Measurements from ENCODE around the gene CDC20. TPM values are rescaled to one million over a fixed set of nuclear protein-coding genes. Genes with fewer than 3 reads are reported as not detected.
"Not testable (repeated sequence)": the region's sequence is repeated elsewhere in the genome, so short reads cannot be mapped to it uniquely, and the experiment has no call there.

Gene CDC20
- total RNA-seq, 1 experiment from 2014 or later: 190 TPM

DNA sequence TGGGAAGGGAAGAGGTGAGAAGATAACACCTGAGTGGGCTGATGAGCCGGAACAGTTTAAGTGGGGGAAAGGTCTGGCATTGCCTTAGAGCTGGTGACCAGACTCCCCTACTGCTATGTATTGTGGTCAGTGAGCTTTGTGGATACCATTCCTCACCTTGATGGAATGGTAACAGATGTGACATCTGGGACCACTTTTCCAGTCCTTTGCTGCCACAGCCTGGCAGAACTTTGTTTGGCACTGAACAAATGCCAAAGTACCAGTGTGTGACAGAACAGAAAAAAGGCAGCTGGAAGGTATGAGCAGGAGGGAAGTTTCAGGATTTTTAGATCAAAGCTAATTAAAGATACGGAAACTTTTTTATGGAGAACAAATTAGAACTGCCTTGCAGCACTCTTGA, 24.7 kb downstream of the CDC20 start:
- no peak for DNase-seq (ENCODE audit: low spot score)

GRCh38 chr1:43386676-43387075, 27.9 kb downstream of the CDC20 start:
- no peak for DNase-seq (ENCODE audit: low spot score)

- no peak for DNase-seq (ENCODE audit: low spot score)
Observed at GRCh38 chr1:43387976-43388599, 29.3 kb downstream of the CDC20 start.

- no peak for DNase-seq (ENCODE audit: low spot score)
Observed at GRCh38 chr1:43388613-43389012, 29.8 kb downstream of the CDC20 start.

DNA sequence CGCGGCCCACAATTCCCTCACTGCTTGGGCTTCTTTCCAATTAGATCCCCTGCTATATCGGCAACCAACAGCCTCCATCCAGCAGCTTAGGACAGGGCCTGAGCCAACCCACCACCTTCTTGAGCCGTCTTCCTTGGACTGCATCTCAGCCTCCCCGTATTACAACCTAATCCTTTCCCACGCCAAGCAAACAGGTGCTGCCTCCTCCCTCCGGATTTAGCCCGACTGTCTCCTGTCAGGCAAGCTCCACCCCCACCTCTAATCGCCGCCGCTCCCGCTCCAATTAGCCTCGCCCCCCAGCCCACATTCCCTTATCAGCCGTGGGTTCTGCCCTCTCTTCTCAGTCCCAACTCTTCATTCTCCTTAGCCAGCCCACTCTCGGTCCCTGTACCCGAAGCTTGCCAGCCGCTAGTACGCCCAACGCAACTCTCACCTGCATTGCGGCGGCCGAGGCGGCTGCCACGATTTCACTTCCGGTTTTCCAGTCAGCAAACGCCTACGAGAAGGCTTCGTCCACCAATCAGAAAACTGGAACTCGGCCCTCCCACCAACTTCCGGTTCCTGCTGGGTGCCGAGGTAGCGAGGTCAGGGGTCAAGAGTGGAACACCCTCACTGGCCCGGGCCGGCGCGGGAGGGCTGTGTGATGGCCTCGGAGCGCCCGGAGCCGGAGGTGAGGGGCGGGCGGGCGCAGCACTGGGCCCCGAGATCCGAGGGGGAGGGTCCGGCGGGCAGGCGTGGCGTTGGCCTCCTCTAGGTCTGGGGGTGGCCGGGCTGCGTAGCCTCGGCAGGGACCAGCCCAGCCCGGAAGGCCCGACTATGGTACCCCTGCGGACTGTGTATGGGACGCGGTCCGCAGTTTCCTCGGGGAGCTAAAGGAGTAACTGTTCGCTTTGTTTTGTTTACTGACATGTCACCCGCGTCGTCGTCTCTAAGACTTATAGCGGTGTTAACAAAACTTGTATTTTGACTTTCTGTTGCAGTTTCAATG, 30.8 kb downstream of the CDC20 start, which contains the start of the genes MED8 and SZT2:
TSS of gene MED8 (minus strand) at position 475 of the 988 bp plus-strand sequence. CDS start at position 439, 36 bp downstream.
TSS of gene SZT2 (plus strand) at position 574 of the 988 bp plus-strand sequence. CDS start at position 644, 70 bp downstream.
- peak; percentile 91 for DNase-seq (ENCODE audit: low spot score)

GRCh38 chr1:43392702-43393101, 33.9 kb downstream of the CDC20 start:
- no peak for DNase-seq (ENCODE audit: low spot score)

DNA sequence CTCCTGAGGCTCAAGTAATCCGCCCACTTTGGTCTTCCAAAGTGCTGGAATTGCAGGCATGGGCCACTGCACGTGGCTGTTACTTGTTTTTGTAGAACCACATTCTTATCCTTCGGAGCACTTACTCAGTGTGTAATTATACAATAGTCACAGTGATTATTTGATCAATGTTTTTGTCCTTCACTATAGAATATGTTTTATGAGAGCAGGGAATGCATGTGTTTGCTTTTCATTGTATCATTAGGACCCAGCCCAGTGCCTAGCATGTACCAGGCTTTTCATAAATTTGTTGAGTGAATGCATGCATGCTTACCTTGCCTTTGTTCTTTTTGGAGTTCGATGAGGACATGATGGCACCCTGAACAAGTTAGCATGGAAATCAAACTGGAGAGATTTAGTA, 36.7 kb downstream of the CDC20 start:
- DNase-seq (ENCODE audit: low spot score): no peak

- DNase-seq (ENCODE audit: low spot score): no peak
Observed at GRCh38 chr1:43396059-43396458, 37.3 kb downstream of the CDC20 start.

DNA sequence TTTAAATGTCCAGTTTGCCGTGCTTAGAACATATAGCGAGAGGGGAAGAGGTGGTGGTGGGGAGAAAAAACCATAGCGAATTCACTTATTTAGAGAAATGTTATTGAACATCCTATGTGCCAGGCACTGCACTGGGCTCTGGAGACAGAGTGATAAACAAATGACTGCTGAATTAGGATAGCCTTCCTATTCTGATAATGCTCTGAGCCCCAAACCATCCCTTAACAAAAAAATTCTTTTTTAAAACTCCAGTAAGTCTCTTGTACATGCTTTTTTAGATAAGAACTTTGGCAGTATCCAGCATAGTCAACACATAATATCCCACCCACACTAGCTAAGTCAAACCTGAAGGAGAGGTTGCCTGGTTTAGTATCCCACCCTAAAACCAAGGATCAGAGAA, 39.4 kb downstream of the CDC20 start:
- DNase-seq (ENCODE audit: low spot score): no peak

DNA sequence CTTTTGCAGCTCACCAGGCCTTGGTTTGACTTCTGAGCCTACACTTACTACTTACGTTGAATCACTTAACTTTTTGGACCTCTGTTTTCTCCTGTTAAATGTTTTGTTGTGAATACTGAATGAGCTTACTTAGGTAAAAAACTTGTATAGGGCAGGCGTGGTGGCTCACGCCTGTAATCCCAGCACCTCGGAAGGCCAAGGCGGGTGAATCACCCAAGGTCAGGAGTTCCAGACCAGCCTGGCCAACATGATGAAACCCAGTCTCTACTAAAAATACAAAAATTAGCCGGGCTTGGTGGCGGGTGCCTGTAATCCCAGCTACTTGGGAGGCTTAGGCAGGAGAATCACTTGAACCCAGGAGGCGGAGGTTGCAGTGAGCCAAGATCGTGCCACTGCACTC, 41.7 kb downstream of the CDC20 start:
- not testable (repeated sequence) for DNase-seq (ENCODE audit: low spot score)

DNA sequence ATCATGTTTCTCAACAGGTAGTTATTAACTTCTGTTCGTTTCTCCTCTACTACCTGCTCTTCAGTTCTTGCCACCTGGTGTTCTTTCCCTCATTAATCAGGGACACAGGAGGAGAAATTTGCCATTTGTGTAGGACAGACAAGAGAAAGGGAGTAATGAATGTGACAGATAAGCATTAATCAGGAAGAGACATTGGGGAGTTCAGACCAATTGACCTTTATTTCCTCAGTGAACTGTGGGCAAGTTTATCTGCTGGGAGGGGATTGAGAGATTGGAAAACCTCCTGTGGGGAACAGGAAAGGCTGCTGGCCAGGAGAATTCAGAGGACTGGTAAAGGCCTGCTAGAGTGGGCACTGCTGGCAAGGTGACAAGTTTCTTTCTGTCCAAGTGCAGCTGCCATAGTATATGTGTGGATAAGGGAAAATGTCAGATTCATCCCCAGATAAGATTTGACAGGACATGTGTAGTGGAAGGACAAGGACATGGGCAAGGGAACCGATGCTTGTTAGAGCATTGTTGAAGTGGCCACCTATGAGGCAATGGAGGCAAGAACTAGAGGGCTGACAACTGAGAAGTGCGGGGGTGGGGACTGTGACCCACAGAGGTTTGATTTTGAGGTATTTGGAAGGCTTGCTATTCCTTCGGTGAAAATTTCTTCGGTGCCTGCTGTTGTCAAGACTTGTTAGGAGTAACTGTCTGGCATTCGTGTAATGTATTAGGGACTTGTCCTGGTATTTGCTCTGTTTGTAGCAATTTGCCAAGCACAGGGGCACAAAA, 43.5 kb downstream of the CDC20 start:
- DNase-seq (ENCODE audit: low spot score): no peak

DNA sequence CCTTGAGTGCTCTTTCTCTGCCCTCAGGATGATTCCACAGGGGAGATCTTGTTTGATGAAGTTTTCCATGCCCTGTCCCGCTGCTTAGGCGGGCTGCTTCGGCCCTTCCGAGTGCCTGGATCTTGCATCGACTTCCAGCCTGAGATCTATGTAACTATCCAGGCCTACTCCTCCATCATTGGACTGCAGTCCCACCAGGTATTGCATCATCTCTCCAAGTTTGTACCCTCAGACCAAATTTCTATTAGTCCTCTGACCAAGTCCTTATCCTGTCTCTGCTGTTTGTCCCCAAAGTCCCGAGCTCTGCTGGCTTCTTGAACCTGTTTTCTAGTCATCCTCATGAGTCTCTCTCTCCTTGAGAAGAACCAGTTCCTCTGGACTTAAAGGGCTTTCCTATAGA, 45.6 kb downstream of the CDC20 start:
- DNase-seq (ENCODE audit: low spot score): no peak

DNA sequence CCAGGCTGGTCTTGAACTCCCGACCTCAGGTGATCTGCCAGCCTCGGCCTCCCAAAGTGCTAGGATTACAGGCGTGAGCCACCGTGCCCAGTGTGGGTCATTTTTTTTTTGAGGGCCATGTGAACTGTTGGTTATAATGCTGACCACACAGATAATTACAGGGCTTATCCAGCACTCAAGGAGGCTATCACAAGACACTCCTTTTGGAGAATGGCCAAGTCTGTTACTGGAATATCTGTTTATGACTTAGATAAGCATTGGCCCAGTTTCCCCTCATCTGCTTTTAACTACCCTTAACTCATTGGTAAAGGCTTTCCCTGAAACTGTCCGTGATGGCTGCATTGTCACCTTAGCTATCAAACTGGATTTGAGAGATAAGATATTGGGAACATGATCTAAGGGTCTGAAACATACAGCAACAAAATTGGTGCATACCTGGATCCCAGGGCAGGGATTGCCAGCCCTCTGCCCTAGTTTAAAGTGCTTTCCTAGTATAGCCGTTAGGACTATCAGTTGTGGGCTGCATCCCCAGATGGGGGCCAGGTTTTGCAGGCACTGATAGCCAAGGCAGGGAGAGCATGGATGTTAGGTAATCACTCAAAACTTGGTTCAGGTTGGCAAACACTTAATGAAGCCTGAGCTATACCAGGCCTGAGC, 46.6 kb downstream of the CDC20 start:
- peak; percentile 22 for DNase-seq (ENCODE audit: low spot score)

DNA sequence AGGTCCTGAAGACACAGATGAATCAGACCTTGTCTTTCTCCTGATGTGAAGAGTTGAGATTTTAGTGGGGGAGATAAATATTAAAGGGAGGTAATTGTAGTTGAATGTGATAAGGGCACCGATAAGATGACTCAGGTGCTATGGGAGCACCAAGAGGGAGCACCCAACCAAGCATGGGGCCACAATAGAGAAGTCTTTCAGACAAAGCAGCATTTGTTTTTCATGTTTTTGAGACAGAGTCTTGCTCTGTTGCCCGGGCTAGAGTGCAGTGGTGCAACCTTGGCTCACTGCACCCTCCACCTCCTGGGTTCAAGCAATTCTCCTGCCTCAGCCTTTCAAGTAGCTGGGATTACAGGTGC, 47.1 kb downstream of the CDC20 start:
- no peak for DNase-seq (ENCODE audit: low spot score)

- no peak for DNase-seq (ENCODE audit: low spot score)
Observed at GRCh38 chr1:43410571-43410970, 51.8 kb downstream of the CDC20 start.

Other genes with a start within 250 kb of the CDC20 start
- gene EBNA1BP2, start 186.7 kb upstream of the CDC20 start, total RNA-seq (2014; rRNA removed; shearing (Covaris generic)): 167 and 244 TPM in 2 replicates
- gene CFAP57, start 186.7 kb upstream of the CDC20 start, total RNA-seq (2014; rRNA removed; shearing (Covaris generic)): 0.12 and 0.98 TPM in 2 replicates
- not detected in 2 replicates for gene TMEM125, start 89.0 kb upstream of the CDC20 start, total RNA-seq (2014; rRNA removed; shearing (Covaris generic))
- not detected in 2 replicates for gene C1orf210, start 73.4 kb upstream of the CDC20 start, total RNA-seq (2014; rRNA removed; shearing (Covaris generic))
- 0.41 and 3.2 TPM in 2 replicates for gene TIE1, start 58.0 kb upstream of the CDC20 start, total RNA-seq (2014; rRNA removed; shearing (Covaris generic))
- gene MPL, start 21.2 kb upstream of the CDC20 start, total RNA-seq (2014; rRNA removed; shearing (Covaris generic)): not detected in 2 replicates
- gene ELOVL1, start 9.0 kb downstream of the CDC20 start, total RNA-seq (2014; rRNA removed; shearing (Covaris generic)): 101 and 103 TPM in 2 replicates
- gene MED8, start 30.8 kb downstream of the CDC20 start, total RNA-seq (2014; rRNA removed; shearing (Covaris generic)): 76.1 and 80.9 TPM in 2 replicates
- gene SZT2, start 30.9 kb downstream of the CDC20 start, total RNA-seq (2014; rRNA removed; shearing (Covaris generic)): 6.6 and 9.7 TPM in 2 replicates
- gene HYI, start 95.0 kb downstream of the CDC20 start, total RNA-seq (2014; rRNA removed; shearing (Covaris generic)): not detected in 2 replicates
- 25.2 and 27.4 TPM in 2 replicates for gene PTPRF, start 171.9 kb downstream of the CDC20 start, total RNA-seq (2014; rRNA removed; shearing (Covaris generic))

Data from A172 (cell line).